Central memory CD8-positive, alpha-beta T cell (primary cell): ENCODE results near the gene FAM227B.
"Not testable (repeated sequence)": the region's sequence is repeated elsewhere in the genome, so short reads cannot be mapped to it uniquely, and the experiment has no call there.

ENCODE experiments used
- ATAC-seq: fragments of 150-1000 bp; cut with Tn5 transposase; replicated peaks from 2 replicates; pipeline ENCODE4 v1.10.0; 2022; ENCODE audit warnings: mild to moderate bottlenecking, moderate FRiP score, moderate number of reproducible peaks; ENCODE audit not compliant: poor library complexity, severe bottlenecking; ENCODE audit errors: extremely low read depth
- DNase-seq, 2 donors: peaks; one replicate each; pipeline ENCODE4 v3.0.0; 2021; ENCODE audit warnings: low spot score in 2 of 2
- H3K27ac Mint-ChIP-seq: one replicate; pipeline ENCODE4 v1.8.0; 2022; ENCODE audit warnings: low read depth, mild to moderate bottlenecking, moderate library complexity, mixed read lengths
- H3K27me3 Mint-ChIP-seq: one replicate; pipeline ENCODE4 v1.8.0; 2022; ENCODE audit warnings: mixed read lengths
- H3K36me3 Mint-ChIP-seq: one replicate; pipeline ENCODE4 v1.8.0; 2022; ENCODE audit warnings: mild to moderate bottlenecking, moderate library complexity, mixed read lengths; ENCODE audit not compliant: insufficient read depth
- H3K4me1 Mint-ChIP-seq: one replicate; pipeline ENCODE4 v1.8.0; 2022; ENCODE audit warnings: mixed read lengths
- H3K4me3 Mint-ChIP-seq: one replicate; pipeline ENCODE4 v1.8.0; 2022; ENCODE audit warnings: mild to moderate bottlenecking, moderate library complexity, mixed read lengths
- H3K9me3 Mint-ChIP-seq: one replicate; pipeline ENCODE4 v1.8.0; 2022; ENCODE audit warnings: mixed read lengths

Gene FAM227B

GRCh38 chr15:49628379-49628778 is 7.8 kb upstream of the FAM227B start:
- no peak overlapping the region for H3K27ac Mint-ChIP-seq
- peaks cover 8% of the 10 kb centered on the region for H3K4me1 Mint-ChIP-seq
- H3K27me3 Mint-ChIP-seq = no peaks in the 10 kb centered on the region

GRCh38 chr15:49627407-49627877 is 6.8 kb upstream of the FAM227B start:
- no peak overlapping the region for H3K27ac Mint-ChIP-seq
- H3K27me3 Mint-ChIP-seq = no peaks in the 10 kb centered on the region
- DNase-seq (no peak), ATAC-seq (no peak)
- H3K9me3 Mint-ChIP-seq = no peaks in the 10 kb centered on the region
- H3K36me3 Mint-ChIP-seq = peaks cover 9% of the 10 kb centered on the region
- no peak overlapping the region for H3K4me3 Mint-ChIP-seq
- peaks cover 8% of the 10 kb centered on the region for H3K4me1 Mint-ChIP-seq

More at GRCh38 chr15:49628379-49628778, 7.8 kb upstream of the FAM227B start:
- ATAC-seq (no peak), DNase-seq (no peak)
- no peaks in the 10 kb centered on the region for H3K9me3 Mint-ChIP-seq
- no peak overlapping the region for H3K4me3 Mint-ChIP-seq
- peaks cover 10% of the 10 kb centered on the region for H3K36me3 Mint-ChIP-seq

GRCh38 chr15:49625460-49626036 is 4.9 kb upstream of the FAM227B start:
- H3K27ac Mint-ChIP-seq = no peak overlapping the region
- no peaks in the 10 kb centered on the region for H3K9me3 Mint-ChIP-seq
- DNase-seq (no peak), ATAC-seq (no peak)
- H3K36me3 Mint-ChIP-seq = peaks cover 13% of the 10 kb centered on the region
- H3K4me1 Mint-ChIP-seq = peaks cover 22% of the 10 kb centered on the region
- H3K4me3 Mint-ChIP-seq = no peak overlapping the region
- no peaks in the 10 kb centered on the region for H3K27me3 Mint-ChIP-seq

- DNase-seq = no peak
- H3K4me3 Mint-ChIP-seq = no peak overlapping the region
- H3K27me3 Mint-ChIP-seq = no peaks in the 10 kb centered on the region
- peaks cover 23% of the 10 kb centered on the region for H3K4me1 Mint-ChIP-seq
- H3K9me3 Mint-ChIP-seq = no peaks in the 10 kb centered on the region
- peaks cover 12% of the 10 kb centered on the region for H3K36me3 Mint-ChIP-seq
- ATAC-seq = no peak
- H3K27ac Mint-ChIP-seq = no peak overlapping the region
Measured at GRCh38 chr15:49624056-49624455, 3.4 kb upstream of the FAM227B start.

GRCh38 chr15:49622561-49622960 is 1.9 kb upstream of the FAM227B start:
- ATAC-seq = no peak
- no peak overlapping the region for H3K4me3 Mint-ChIP-seq
- no peaks in the 10 kb centered on the region for H3K27me3 Mint-ChIP-seq
- H3K9me3 Mint-ChIP-seq = no peaks in the 10 kb centered on the region
- no peak for DNase-seq
- H3K36me3 Mint-ChIP-seq = peaks cover 12% of the 10 kb centered on the region
- H3K4me1 Mint-ChIP-seq = peaks cover 28% of the 10 kb centered on the region
- H3K27ac Mint-ChIP-seq = no peak overlapping the region

- H3K27ac Mint-ChIP-seq = peak overlapping the region; percentile 88
- peak overlapping the region; percentile 84 for H3K4me3 Mint-ChIP-seq
- H3K9me3 Mint-ChIP-seq = no peaks in the 10 kb centered on the region
- DNase-seq (no peak), ATAC-seq (no peak)
- peaks cover 28% of the 10 kb centered on the region for H3K4me1 Mint-ChIP-seq
- H3K36me3 Mint-ChIP-seq = peaks cover 12% of the 10 kb centered on the region
- no peaks in the 10 kb centered on the region for H3K27me3 Mint-ChIP-seq
Measured at GRCh38 chr15:49621887-49622286, 1.3 kb upstream of the FAM227B start.

- Mint-ChIP-seq H3K27me3 (no peaks in the 10 kb centered on the region), H3K4me1 (peaks cover 28% of the 10 kb centered on the region), H3K27ac (peak overlapping the region; percentile 88), H3K9me3 (no peaks in the 10 kb centered on the region), H3K36me3 (peaks cover 10% of the 10 kb centered on the region), H3K4me3 (peak overlapping the region; percentile 84)
- ATAC-seq = no peak
- no peak for DNase-seq
Measured at GRCh38 chr15:49621401-49621811, 788 bp upstream of the FAM227B start.

GRCh38 chr15:49620199-49620598 is 419 bp downstream of the FAM227B start:
- ATAC-seq (peak; percentile 13), DNase-seq (no peak)
- Mint-ChIP-seq H3K36me3 (peaks cover 7% of the 10 kb centered on the region), H3K27ac (peak overlapping the region; percentile 88), H3K4me1 (peaks cover 28% of the 10 kb centered on the region), H3K27me3 (no peaks in the 10 kb centered on the region), H3K9me3 (no peaks in the 10 kb centered on the region), H3K4me3 (peak overlapping the region; percentile 84)

GRCh38 chr15:49619226-49619625 is 1.4 kb downstream of the FAM227B start:
- Mint-ChIP-seq H3K36me3 (peaks cover 7% of the 10 kb centered on the region), H3K27ac (no peak overlapping the region), H3K4me3 (no peak overlapping the region), H3K9me3 (peaks cover 6% of the 10 kb centered on the region), H3K4me1 (peaks cover 28% of the 10 kb centered on the region), H3K27me3 (no peaks in the 10 kb centered on the region)
- ATAC-seq (no peak), DNase-seq (no peak)

GRCh38 chr15:49612240-49612639 is 8.4 kb downstream of the FAM227B start:
- DNase-seq, ATAC-seq, H3K27ac Mint-ChIP-seq, H3K27me3 Mint-ChIP-seq, H3K36me3 Mint-ChIP-seq, H3K4me1 Mint-ChIP-seq, H3K4me3 Mint-ChIP-seq: not testable (repeated sequence)
- H3K9me3 Mint-ChIP-seq = peaks cover 11% of the 10 kb centered on the region

- Mint-ChIP-seq H3K4me3 (no peak overlapping the region), H3K9me3 (peaks cover 11% of the 10 kb centered on the region), H3K36me3 (peaks cover 2% of the 10 kb centered on the region), H3K27me3 (no peaks in the 10 kb centered on the region), H3K27ac (no peak overlapping the region), H3K4me1 (no peaks in the 10 kb centered on the region)
- DNase-seq = no peak
- no peak for ATAC-seq
Measured at GRCh38 chr15:49610157-49610918, 10.3 kb downstream of the FAM227B start.

- Mint-ChIP-seq H3K27me3 (no peaks in the 10 kb centered on the region), H3K9me3 (peaks cover 21% of the 10 kb centered on the region), H3K4me3 (no peak overlapping the region), H3K27ac (no peak overlapping the region), H3K4me1 (no peaks in the 10 kb centered on the region), H3K36me3 (peaks cover 2% of the 10 kb centered on the region)
- DNase-seq (no peak), ATAC-seq (no peak)
Measured at GRCh38 chr15:49606594-49606993, 14.0 kb downstream of the FAM227B start.

GRCh38 chr15:49605588-49605987 is 15.0 kb downstream of the FAM227B start:
- H3K4me3 Mint-ChIP-seq = no peak overlapping the region
- no peaks in the 10 kb centered on the region for H3K36me3 Mint-ChIP-seq
- H3K27ac Mint-ChIP-seq = no peak overlapping the region
- peaks cover 27% of the 10 kb centered on the region for H3K9me3 Mint-ChIP-seq
- H3K27me3 Mint-ChIP-seq = no peaks in the 10 kb centered on the region
- ATAC-seq (no peak), DNase-seq (no peak)
- H3K4me1 Mint-ChIP-seq = no peaks in the 10 kb centered on the region
